Prostate gland (tissue), 2 donors: Measurements from ENCODE around the gene ANXA4.

Experiments
- POLR2A ChIP-seq: fragments of 450-650 bp; IDR thresholded peaks from one replicate; pipeline ENCODE4 v1.6.1; 2016; ENCODE audit warnings: antibody characterized with exemption, mild to moderate bottlenecking
- TF ChIP-seq, protein P1 (sequence below), 4 experiments: fragments of 200-600 bp in 2 of 4; fragments of 450-650 bp in 2 of 4; sonication (generic) in 2 of 4; IDR thresholded peaks; 1 replicate in 3 of 4; 2 replicates in 1 of 4; pipeline ENCODE4 v1.5.1; 2016 to 2019; ENCODE audit warnings: antibody characterized with exemption in 4 of 4, mild to moderate bottlenecking in 2 of 4, moderate library complexity in 2 of 4

- no peak for TF ChIP-seq POLR2A
- TF ChIP-seq, protein P1, sequence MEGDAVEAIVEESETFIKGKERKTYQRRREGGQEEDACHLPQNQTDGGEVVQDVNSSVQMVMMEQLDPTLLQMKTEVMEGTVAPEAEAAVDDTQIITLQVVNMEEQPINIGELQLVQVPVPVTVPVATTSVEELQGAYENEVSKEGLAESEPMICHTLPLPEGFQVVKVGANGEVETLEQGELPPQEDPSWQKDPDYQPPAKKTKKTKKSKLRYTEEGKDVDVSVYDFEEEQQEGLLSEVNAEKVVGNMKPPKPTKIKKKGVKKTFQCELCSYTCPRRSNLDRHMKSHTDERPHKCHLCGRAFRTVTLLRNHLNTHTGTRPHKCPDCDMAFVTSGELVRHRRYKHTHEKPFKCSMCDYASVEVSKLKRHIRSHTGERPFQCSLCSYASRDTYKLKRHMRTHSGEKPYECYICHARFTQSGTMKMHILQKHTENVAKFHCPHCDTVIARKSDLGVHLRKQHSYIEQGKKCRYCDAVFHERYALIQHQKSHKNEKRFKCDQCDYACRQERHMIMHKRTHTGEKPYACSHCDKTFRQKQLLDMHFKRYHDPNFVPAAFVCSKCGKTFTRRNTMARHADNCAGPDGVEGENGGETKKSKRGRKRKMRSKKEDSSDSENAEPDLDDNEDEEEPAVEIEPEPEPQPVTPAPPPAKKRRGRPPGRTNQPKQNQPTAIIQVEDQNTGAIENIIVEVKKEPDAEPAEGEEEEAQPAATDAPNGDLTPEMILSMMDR (IDR thresholded peaks at IDR 0.05): no peak
Measured at GRCh38 chr2:69786052-69786560, 44.2 kb downstream of the ANXA4 start.
